HepG2 (cell line): ENCODE results near the gene ALDH3B1. TPM values are rescaled to one million over a fixed set of nuclear protein-coding genes. Genes with fewer than 3 reads are reported as not detected.

Experiments used
- GABPB1 ChIP-seq: IDR thresholded peaks from 2 replicates; pipeline ENCODE4 v1.6.1; 2016; ENCODE audit warnings: mild to moderate bottlenecking, missing genetic modification reagents, moderate library complexity, missing compliant biosample characterization
- HNF4A ChIP-seq: sonication (generic); formaldehyde crosslinking; IDR thresholded peaks from 2 replicates; pipeline ENCODE4 v1.4.0; 2020; ENCODE audit warnings: missing genetic modification reagents
- HNRNPL ChIP-seq: fragments of 200-400 bp; formaldehyde crosslinking; IDR thresholded peaks from 2 replicates; pipeline ENCODE4 v1.6.1; 2017; ENCODE audit warnings: mild to moderate bottlenecking, low read depth, low read length
- KDM2A ChIP-seq: sonication (generic); formaldehyde crosslinking; IDR thresholded peaks from 2 replicates; pipeline ENCODE4 v1.4.0; 2020; ENCODE audit warnings: low read depth, missing genetic modification reagents, borderline replicate concordance
- POLR2A ChIP-seq, 2 experiments: IDR thresholded peaks; 2 replicates each; pipeline ENCODE4 v1.6.1; 2011; ENCODE audit warnings: low read depth in 2 of 2, low read length in 2 of 2, mild to moderate bottlenecking in 1 of 2, moderate library complexity in 1 of 2; ENCODE audit not compliant: insufficient read depth in 1 of 2
- RAD21 ChIP-seq: fragments of 450-650 bp; formaldehyde crosslinking; IDR thresholded peaks from 2 replicates; pipeline ENCODE4 v1.5.0; 2020; ENCODE audit warnings: mild to moderate bottlenecking
- SSRP1 ChIP-seq: IDR thresholded peaks from 2 replicates; pipeline ENCODE4 v1.6.1; 2016; ENCODE audit warnings: control low read depth
- ZNF12 ChIP-seq: sonication (generic); formaldehyde crosslinking; IDR thresholded peaks from 2 replicates; pipeline ENCODE4 v1.5.0; 2020; ENCODE audit warnings: missing genetic modification reagents
- ZNF614 ChIP-seq: IDR thresholded peaks from 2 replicates; pipeline ENCODE4 v1.6.1; 2018; ENCODE audit warnings: missing biosample characterization, missing genetic modification reagents, inconsistent platforms, borderline replicate concordance
- ZNF619 ChIP-seq: sonication (generic); formaldehyde crosslinking; IDR thresholded peaks from 2 replicates; pipeline ENCODE4 v1.4.0; 2020; ENCODE audit warnings: mild to moderate bottlenecking, missing genetic modification reagents
- ZSCAN21 ChIP-seq: sonication (generic); formaldehyde crosslinking; IDR thresholded peaks from 2 replicates; pipeline ENCODE4 v1.8.0; 2022; ENCODE audit warnings: mild to moderate bottlenecking, missing genetic modification reagents, moderate library complexity, borderline replicate concordance
- ZSCAN25 ChIP-seq: sonication (generic); formaldehyde crosslinking; IDR thresholded peaks from 2 replicates; pipeline ENCODE4 v1.8.0; 2022; ENCODE audit warnings: mild to moderate bottlenecking, missing genetic modification reagents
- polyA plus RNA-seq, 8 experiments: library from polyadenylated mRNA; depleted of rRNA in 3 of 8; stranded (reverse) in 7 of 8; unstranded in 1 of 8; fragments of >200 nt; fragmentation: Illumina TruSeq in 4 of 8; extraction: Trizol in 4 of 8; gene quantifications; 2 replicates each; pipeline versions ENCODE4 v1.2.1 to v1.2.3, GENCODE V29; 2011 to 2016; ENCODE audit warnings: low read depth in 4 of 8, missing spikeins in 1 of 8, mixed read lengths in 1 of 8; ENCODE audit not compliant: insufficient read depth in 1 of 8
- total RNA-seq, 5 experiments: library from RNA; depleted of rRNA; stranded (reverse); fragments of >200 nt; fragmentation: Illumina TruSeq; extraction: Trizol; gene quantifications; 2 replicates each; pipeline ENCODE4 v1.2.3, GENCODE V29; 2016; ENCODE audit warnings: low read depth in 1 of 5
- TF ChIP-seq, protein P1 (sequence below), 2 experiments: sonication (generic) in 1 of 2; formaldehyde crosslinking in 1 of 2; IDR thresholded peaks; 2 replicates each; pipeline versions ENCODE4 v1.4.0 to v1.6.1; 2018 to 2020; ENCODE audit warnings: missing genetic modification reagents in 2 of 2, borderline replicate concordance in 1 of 2, low read depth in 1 of 2, mild to moderate bottlenecking in 1 of 2, missing biosample characterization in 1 of 2
- TF ChIP-seq, protein P2 (sequence below): sonication (generic); formaldehyde crosslinking; IDR thresholded peaks from 2 replicates; pipeline ENCODE4 v1.5.0; 2020; ENCODE audit warnings: mild to moderate bottlenecking, missing genetic modification reagents, moderate library complexity
- TF ChIP-seq, protein P3 (sequence below): IDR thresholded peaks from 2 replicates; pipeline ENCODE4 v1.6.1; 2012; ENCODE audit warnings: inconsistent platforms
- TF ChIP-seq, protein P4 (sequence below): IDR thresholded peaks from 2 replicates; pipeline ENCODE4 v1.6.1; 2016; ENCODE audit warnings: mild to moderate bottlenecking
- TF ChIP-seq, protein P5 (sequence below): sonication (generic); formaldehyde crosslinking; IDR thresholded peaks from 2 replicates; pipeline ENCODE4 v1.4.0; 2020; ENCODE audit warnings: missing genetic modification reagents
- TF ChIP-seq, protein P6 (sequence below): sonication (generic); formaldehyde crosslinking; IDR thresholded peaks from 2 replicates; pipeline ENCODE4 v1.4.0; 2020; ENCODE audit warnings: missing genetic modification reagents, borderline replicate concordance
- TF ChIP-seq, protein P7 (sequence below): IDR thresholded peaks from 2 replicates; pipeline ENCODE4 v1.6.1; 2016; ENCODE audit warnings: missing compliant biosample characterization, missing genetic modification reagents, borderline replicate concordance

ALDH3B1 gene
- total and polyA plus RNA-seq, 2 of the 13 experiments (the other 11 are each of a cell fraction or from before 2014, with no cell fraction given), result 4.0 to 6.7 TPM

DNA sequence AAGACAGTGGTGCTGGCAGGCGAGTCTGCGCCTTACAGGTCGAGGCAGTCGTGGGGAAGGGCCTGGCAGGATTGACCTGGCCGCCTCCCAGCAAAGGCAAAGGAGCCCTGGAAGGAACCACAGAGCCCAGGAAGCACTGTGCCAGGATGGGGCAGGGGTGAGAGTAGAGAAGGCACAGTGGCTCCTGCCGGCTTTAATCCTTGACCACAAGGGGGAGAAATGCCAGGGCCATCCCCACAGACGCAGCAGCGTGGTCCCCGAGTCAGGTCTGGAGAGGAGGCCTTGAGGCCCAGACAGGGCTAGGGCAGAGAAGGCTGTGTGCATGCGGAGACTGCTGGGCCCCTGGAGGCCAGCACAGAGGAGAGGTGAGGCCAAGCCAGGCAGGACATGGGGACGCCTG, 10.4 kb downstream of the ALDH3B1 start (continued):
- TF ChIP-seq, protein P1, sequence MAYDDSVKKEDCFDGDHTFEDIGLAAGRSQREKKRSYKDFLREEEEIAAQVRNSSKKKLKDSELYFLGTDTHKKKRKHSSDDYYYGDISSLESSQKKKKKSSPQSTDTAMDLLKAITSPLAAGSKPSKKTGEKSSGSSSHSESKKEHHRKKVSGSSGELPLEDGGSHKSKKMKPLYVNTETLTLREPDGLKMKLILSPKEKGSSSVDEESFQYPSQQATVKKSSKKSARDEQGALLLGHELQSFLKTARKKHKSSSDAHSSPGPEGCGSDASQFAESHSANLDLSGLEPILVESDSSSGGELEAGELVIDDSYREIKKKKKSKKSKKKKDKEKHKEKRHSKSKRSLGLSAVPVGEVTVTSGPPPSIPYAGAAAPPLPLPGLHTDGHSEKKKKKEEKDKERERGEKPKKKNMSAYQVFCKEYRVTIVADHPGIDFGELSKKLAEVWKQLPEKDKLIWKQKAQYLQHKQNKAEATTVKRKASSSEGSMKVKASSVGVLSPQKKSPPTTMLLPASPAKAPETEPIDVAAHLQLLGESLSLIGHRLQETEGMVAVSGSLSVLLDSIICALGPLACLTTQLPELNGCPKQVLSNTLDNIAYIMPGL (CRISPR knock-in tag; IDR thresholded peaks at IDR 0.05; ENCODE audit: borderline replicate concordance in 1 of 2, low read depth in 1 of 2), result peak; percentile 39 to 77; a peak in 2 of 4 replicates
- TF ChIP-seq ZSCAN21 (CRISPR knock-in tag), result peak; percentile 77; the same call in 1 of the 2 replicates
- TF ChIP-seq, protein P2, sequence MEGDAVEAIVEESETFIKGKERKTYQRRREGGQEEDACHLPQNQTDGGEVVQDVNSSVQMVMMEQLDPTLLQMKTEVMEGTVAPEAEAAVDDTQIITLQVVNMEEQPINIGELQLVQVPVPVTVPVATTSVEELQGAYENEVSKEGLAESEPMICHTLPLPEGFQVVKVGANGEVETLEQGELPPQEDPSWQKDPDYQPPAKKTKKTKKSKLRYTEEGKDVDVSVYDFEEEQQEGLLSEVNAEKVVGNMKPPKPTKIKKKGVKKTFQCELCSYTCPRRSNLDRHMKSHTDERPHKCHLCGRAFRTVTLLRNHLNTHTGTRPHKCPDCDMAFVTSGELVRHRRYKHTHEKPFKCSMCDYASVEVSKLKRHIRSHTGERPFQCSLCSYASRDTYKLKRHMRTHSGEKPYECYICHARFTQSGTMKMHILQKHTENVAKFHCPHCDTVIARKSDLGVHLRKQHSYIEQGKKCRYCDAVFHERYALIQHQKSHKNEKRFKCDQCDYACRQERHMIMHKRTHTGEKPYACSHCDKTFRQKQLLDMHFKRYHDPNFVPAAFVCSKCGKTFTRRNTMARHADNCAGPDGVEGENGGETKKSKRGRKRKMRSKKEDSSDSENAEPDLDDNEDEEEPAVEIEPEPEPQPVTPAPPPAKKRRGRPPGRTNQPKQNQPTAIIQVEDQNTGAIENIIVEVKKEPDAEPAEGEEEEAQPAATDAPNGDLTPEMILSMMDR (CRISPR knock-in tag), result peak; percentile 78
- TF ChIP-seq ZNF619 (CRISPR knock-in tag), result no peak
- TF ChIP-seq, protein P3, sequence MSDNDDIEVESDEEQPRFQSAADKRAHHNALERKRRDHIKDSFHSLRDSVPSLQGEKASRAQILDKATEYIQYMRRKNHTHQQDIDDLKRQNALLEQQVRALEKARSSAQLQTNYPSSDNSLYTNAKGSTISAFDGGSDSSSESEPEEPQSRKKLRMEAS, result peak; percentile 66; the same call in 1 of the 2 replicates
- TF ChIP-seq, protein P4, sequence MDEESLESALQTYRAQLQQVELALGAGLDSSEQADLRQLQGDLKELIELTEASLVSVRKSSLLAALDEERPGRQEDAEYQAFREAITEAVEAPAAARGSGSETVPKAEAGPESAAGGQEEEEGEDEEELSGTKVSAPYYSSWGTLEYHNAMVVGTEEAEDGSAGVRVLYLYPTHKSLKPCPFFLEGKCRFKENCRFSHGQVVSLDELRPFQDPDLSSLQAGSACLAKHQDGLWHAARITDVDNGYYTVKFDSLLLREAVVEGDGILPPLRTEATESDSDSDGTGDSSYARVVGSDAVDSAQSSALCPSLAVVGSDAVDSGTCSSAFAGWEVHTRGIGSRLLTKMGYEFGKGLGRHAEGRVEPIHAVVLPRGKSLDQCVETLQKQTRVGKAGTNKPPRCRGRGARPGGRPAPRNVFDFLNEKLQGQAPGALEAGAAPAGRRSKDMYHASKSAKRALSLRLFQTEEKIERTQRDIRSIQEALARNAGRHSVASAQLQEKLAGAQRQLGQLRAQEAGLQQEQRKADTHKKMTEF (CRISPR knock-in tag), result 0 out of 2 replicates have a peak, but pooled peaks have one; percentile 18
- TF ChIP-seq GABPB1 (CRISPR knock-in tag), result peak; percentile 10; the same call in 1 of the 2 replicates
- no peak for TF ChIP-seq SSRP1
- TF ChIP-seq ZNF614 (CRISPR knock-in tag), result no peak
- TF ChIP-seq ZSCAN25 (CRISPR knock-in tag), result peak; percentile 48; the same call in 1 of the 2 replicates
- TF ChIP-seq, protein P5, sequence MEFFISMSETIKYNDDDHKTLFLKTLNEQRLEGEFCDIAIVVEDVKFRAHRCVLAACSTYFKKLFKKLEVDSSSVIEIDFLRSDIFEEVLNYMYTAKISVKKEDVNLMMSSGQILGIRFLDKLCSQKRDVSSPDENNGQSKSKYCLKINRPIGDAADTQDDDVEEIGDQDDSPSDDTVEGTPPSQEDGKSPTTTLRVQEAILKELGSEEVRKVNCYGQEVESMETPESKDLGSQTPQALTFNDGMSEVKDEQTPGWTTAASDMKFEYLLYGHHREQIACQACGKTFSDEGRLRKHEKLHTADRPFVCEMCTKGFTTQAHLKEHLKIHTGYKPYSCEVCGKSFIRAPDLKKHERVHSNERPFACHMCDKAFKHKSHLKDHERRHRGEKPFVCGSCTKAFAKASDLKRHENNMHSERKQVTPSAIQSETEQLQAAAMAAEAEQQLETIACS (CRISPR knock-in tag), result 0 out of 2 replicates have a peak, but pooled peaks have one; percentile 5
- 0 out of 2 replicates have a peak, but pooled peaks have one; percentile 7 for TF ChIP-seq HNF4A (CRISPR knock-in tag)
- TF ChIP-seq HNRNPL, result peak; percentile 93
- peak; percentile 59 for TF ChIP-seq KDM2A (CRISPR knock-in tag)
- TF ChIP-seq, protein P6, sequence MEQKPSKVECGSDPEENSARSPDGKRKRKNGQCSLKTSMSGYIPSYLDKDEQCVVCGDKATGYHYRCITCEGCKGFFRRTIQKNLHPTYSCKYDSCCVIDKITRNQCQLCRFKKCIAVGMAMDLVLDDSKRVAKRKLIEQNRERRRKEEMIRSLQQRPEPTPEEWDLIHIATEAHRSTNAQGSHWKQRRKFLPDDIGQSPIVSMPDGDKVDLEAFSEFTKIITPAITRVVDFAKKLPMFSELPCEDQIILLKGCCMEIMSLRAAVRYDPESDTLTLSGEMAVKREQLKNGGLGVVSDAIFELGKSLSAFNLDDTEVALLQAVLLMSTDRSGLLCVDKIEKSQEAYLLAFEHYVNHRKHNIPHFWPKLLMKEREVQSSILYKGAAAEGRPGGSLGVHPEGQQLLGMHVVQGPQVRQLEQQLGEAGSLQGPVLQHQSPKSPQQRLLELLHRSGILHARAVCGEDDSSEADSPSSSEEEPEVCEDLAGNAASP (CRISPR knock-in tag), result peak; percentile 58; the same call in 1 of the 2 replicates
- TF ChIP-seq ZNF12 (CRISPR knock-in tag), result peak; percentile 12; the same call in 1 of the 2 replicates
- 0 out of 2 replicates have a peak, but pooled peaks have one; percentile 12 for TF ChIP-seq RAD21 (CRISPR knock-in tag)
- TF ChIP-seq, protein P7, sequence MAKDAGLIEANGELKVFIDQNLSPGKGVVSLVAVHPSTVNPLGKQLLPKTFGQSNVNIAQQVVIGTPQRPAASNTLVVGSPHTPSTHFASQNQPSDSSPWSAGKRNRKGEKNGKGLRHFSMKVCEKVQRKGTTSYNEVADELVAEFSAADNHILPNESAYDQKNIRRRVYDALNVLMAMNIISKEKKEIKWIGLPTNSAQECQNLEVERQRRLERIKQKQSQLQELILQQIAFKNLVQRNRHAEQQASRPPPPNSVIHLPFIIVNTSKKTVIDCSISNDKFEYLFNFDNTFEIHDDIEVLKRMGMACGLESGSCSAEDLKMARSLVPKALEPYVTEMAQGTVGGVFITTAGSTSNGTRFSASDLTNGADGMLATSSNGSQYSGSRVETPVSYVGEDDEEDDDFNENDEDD (CRISPR knock-in tag), result peak; percentile 54; the same call in 1 of the 2 replicates
- TF ChIP-seq POLR2A (IDR thresholded peaks at IDR 0.05; ENCODE audit: insufficient read depth in 1 of 2, low read depth in 2 of 2, low read length in 2 of 2), result no peak
